Liver (tissue), 9 donors: ENCODE measurements around the gene ZNF546. TPM values are rescaled to one million over a fixed set of nuclear protein-coding genes. Genes with fewer than 3 reads are reported as not detected.
"Not testable (repeated sequence)": the region's sequence is repeated elsewhere in the genome, so short reads cannot be mapped to it uniquely, and the experiment has no call there.

Experiments used
- DNase-seq: peaks from one replicate; pipeline ENCODE4 v3.0.0-alpha.2; 2017; ENCODE audit warnings: low spot score
- H3K27ac ChIP-seq, 2 donors: one replicate each; pipeline ENCODE4 v1.7.0; 2013; ENCODE audit warnings: inconsistent platforms in 2 of 2, low read length in 2 of 2, control low read depth in 1 of 2, low read depth in 1 of 2, mild to moderate bottlenecking in 1 of 2
- H3K27me3 ChIP-seq, 4 donors: one replicate each; pipeline versions ENCODE4 v1.6.1 to v1.7.0; 2013; ENCODE audit warnings: low read length in 3 of 4, inconsistent platforms in 1 of 4, mild to moderate bottlenecking in 1 of 4, moderate library complexity in 1 of 4; ENCODE audit not compliant: control insufficient read depth in 4 of 4, insufficient read depth in 4 of 4
- H3K36me3 ChIP-seq, 4 donors: one replicate each; pipeline versions ENCODE4 v1.6.1 to v1.7.0; 2013; ENCODE audit warnings: low read length in 3 of 4, mild to moderate bottlenecking in 3 of 4, low read depth in 1 of 4, moderate library complexity in 1 of 4; ENCODE audit not compliant: control insufficient read depth in 4 of 4, insufficient read depth in 3 of 4
- H3K4me1 ChIP-seq, 4 donors: one replicate each; pipeline versions ENCODE4 v1.6.1 to v1.7.0; 2013; ENCODE audit warnings: low read length in 3 of 4, mild to moderate bottlenecking in 3 of 4, moderate library complexity in 1 of 4; ENCODE audit not compliant: control insufficient read depth in 4 of 4, insufficient read depth in 4 of 4
- H3K4me3 ChIP-seq, 3 donors: one replicate each; pipeline versions ENCODE4 v1.6.1 to v1.7.0; 2013; ENCODE audit warnings: low read length in 3 of 3, control low read depth in 1 of 3, low read depth in 1 of 3, mild to moderate bottlenecking in 1 of 3
- H3K9ac ChIP-seq, 2 donors: one replicate each; pipeline ENCODE4 v1.7.0; 2013; ENCODE audit warnings: low read length in 2 of 2, mild to moderate bottlenecking in 2 of 2, moderate library complexity in 2 of 2, control low read depth in 1 of 2, low read depth in 1 of 2
- H3K9me3 ChIP-seq, 4 donors: one replicate each; pipeline versions ENCODE4 v1.6.1 to v1.7.0; 2013; ENCODE audit warnings: low read length in 3 of 4; ENCODE audit not compliant: control insufficient read depth in 4 of 4
- ATF3 ChIP-seq: IDR thresholded peaks from 2 replicates; pipeline ENCODE4 v1.6.1; 2016; ENCODE audit warnings: antibody characterized with exemption
- CTCF ChIP-seq: fragments of 150-350 bp; IDR thresholded peaks from 2 replicates; pipeline ENCODE4 v1.5.1; 2017; ENCODE audit warnings: improper control_type of control experiment, low read depth, low read length; ENCODE audit not compliant: missing input control
- FOXA1 ChIP-seq: IDR thresholded peaks from 2 replicates; pipeline ENCODE4 v1.6.1; 2016; ENCODE audit warnings: antibody characterized with exemption
- FOXA2 ChIP-seq: IDR thresholded peaks from 2 replicates; pipeline ENCODE4 v1.6.1; 2016; ENCODE audit warnings: antibody characterized with exemption
- GABPA ChIP-seq, 2 donors: IDR thresholded peaks in 1 of 2; conservative IDR thresholded peaks in 1 of 2; 2 replicates each; pipeline ENCODE4 v1.6.1; 2016; ENCODE audit warnings: antibody characterized with exemption in 2 of 2, mild to moderate bottlenecking in 1 of 2, moderate library complexity in 1 of 2
- HNF4A ChIP-seq, 2 donors: conservative IDR thresholded peaks; 2 replicates each; pipeline ENCODE4 v1.6.1; 2016; ENCODE audit warnings: antibody characterized with exemption in 2 of 2, mild to moderate bottlenecking in 2 of 2
- MAX ChIP-seq: IDR thresholded peaks from 2 replicates; pipeline ENCODE4 v1.6.1; 2016; ENCODE audit warnings: antibody characterized with exemption
- NR2F2 ChIP-seq: IDR thresholded peaks from 2 replicates; pipeline ENCODE4 v1.6.1; 2016; ENCODE audit warnings: antibody characterized with exemption
- RAD21 ChIP-seq, 2 donors: IDR thresholded peaks; 2 replicates each; pipeline ENCODE4 v1.6.1; 2016; ENCODE audit warnings: antibody characterized with exemption in 2 of 2, mild to moderate bottlenecking in 2 of 2
- REST ChIP-seq: IDR thresholded peaks from 2 replicates; pipeline ENCODE4 v1.6.1; 2016; ENCODE audit warnings: antibody characterized with exemption, mild to moderate bottlenecking
- RXRA ChIP-seq, 2 donors: IDR thresholded peaks; 2 replicates each; pipeline ENCODE4 v1.6.1; 2017 to 2018; ENCODE audit warnings: antibody characterized with exemption in 2 of 2, mild to moderate bottlenecking in 1 of 2
- SP1 ChIP-seq: IDR thresholded peaks from 2 replicates; pipeline ENCODE4 v1.6.1; 2018; ENCODE audit warnings: antibody characterized with exemption, mild to moderate bottlenecking
- TAF1 ChIP-seq: conservative IDR thresholded peaks from 2 replicates; pipeline ENCODE4 v1.6.1; 2016; ENCODE audit warnings: antibody characterized with exemption, mild to moderate bottlenecking
- YY1 ChIP-seq: IDR thresholded peaks from 2 replicates; pipeline ENCODE4 v1.6.1; 2016; ENCODE audit warnings: antibody characterized with exemption, mild to moderate bottlenecking
- WGBS: extraction: QIAGEN DNeasy Blood & Tissue Kit; methylation state at CpG from one replicate; pipeline ENCODE4 v1.1.7; 2013; 5-methylcytosine and 5-hydroxymethylcytosine counted together
- polyA plus RNA-seq, 2 donors: library from polyadenylated mRNA; stranded (reverse) in 1 of 2; unstranded in 1 of 2; fragments of 200-250 nt in 1 of 2; fragments of >200 nt in 1 of 2; fragmentation: Nextera tagmentation in 1 of 2; extraction: Ambion mirVana in 1 of 2; gene quantifications; one replicate each; pipeline versions ENCODE4 v1.2.1 to v1.2.3, GENCODE V29; 2013 to 2015
- total RNA-seq, 2 donors: library from RNA; depleted of rRNA; stranded (reverse); fragments of >200 nt; gene quantifications; one replicate each; pipeline ENCODE4 v1.2.3, GENCODE V29; 2014
- donor health status: healthy.
- donor health status: healthy.
- donor health status: healthy.
- donor health status: healthy.
- donor health status: healthy.

ZNF546 gene
- total and polyA plus RNA-seq, 4 donors, result 1.1 to 4.9 (median 2.2) TPM

GRCh38 chr19:40035996-40036395 is 39.1 kb downstream of the ZNF546 start:
- Histone ChIP-seq H3K4me1 (no peaks in the 10 kb centered on the region), H3K9ac (no peak overlapping the region), H3K36me3 (peaks cover 0 to 3% (median under 1%) of the 10 kb centered on the region in 4 donors), H3K4me3 (peak overlapping the region in 1 of 3 donors; percentile 49), H3K27ac (no peak overlapping the region), H3K9me3 (peaks cover 20 to 54% (median 50%) of the 10 kb centered on the region in 4 donors), H3K27me3 (no peaks in the 10 kb centered on the region)
- DNase-seq, result no peak
- WGBS, result 98% methylated on average over 4 of the region's 4 CpGs
- TF ChIP-seq MAX, result no peak
- TF ChIP-seq FOXA2, result no peak
- TF ChIP-seq ATF3, result no peak
- TF ChIP-seq REST, result no peak
- no peak for TF ChIP-seq CTCF
- TF ChIP-seq RAD21 (IDR thresholded peaks at IDR 0.05), result no peak
- no peak for TF ChIP-seq SP1
- no peak for TF ChIP-seq NR2F2
- no peak for TF ChIP-seq RXRA (IDR thresholded peaks at IDR 0.05)
- TF ChIP-seq GABPA (IDR thresholded peaks at IDR 0.05 in 1 of 2, conservative IDR thresholded peaks at IDR 0.05 in 1 of 2), result no peak
- no peak for TF ChIP-seq YY1
- no peak for TF ChIP-seq TAF1
- TF ChIP-seq FOXA1, result no peak
- no peak for TF ChIP-seq HNF4A (conservative IDR thresholded peaks at IDR 0.05)

- H3K9ac ChIP-seq, H3K27me3 ChIP-seq, H3K4me3 ChIP-seq, H3K4me1 ChIP-seq, H3K36me3 ChIP-seq, H3K27ac ChIP-seq, DNase-seq: not testable (repeated sequence)
- 95% methylated on average over 3 of the region's 3 CpGs for WGBS
- H3K9me3 ChIP-seq, result peaks cover 17 to 40% (median 37%) of the 10 kb centered on the region in 4 donors
These were observed 41.2 kb downstream of the ZNF546 start for GRCh38 chr19:40038047-40038446.

DNA sequence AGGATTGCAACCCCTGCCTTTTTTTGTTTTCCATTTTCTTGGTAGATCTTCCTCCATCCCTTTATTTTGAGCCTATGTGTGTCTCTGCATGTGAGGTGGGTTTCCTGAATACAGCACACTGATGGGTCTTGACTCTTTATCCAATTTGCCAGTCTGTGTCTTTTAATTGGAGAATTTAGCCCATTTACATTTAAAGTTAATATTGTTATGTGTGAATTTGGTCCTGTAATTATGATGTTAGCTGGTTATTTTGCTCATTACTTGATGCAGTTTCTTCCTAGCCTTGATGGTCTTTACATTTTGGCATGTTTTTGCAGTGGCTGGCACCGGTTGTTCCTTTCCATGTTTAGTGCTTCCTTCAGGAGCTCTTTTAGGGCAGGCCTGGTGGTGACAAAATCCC is 44.9 kb downstream of the ZNF546 start:
- peaks cover 9 to 31% (median 27%) of the 10 kb centered on the region in 4 donors for H3K36me3 ChIP-seq
- not testable (repeated sequence) for H3K9ac ChIP-seq, H3K4me1 ChIP-seq, H3K27me3 ChIP-seq, H3K27ac ChIP-seq, H3K4me3 ChIP-seq, DNase-seq
- 93% methylated on average over 1 of the region's 1 CpG for WGBS
- peaks cover 16 to 39% (median 27%) of the 10 kb centered on the region in 4 donors for H3K9me3 ChIP-seq
